HEK293 (cell line): ENCODE measurements around the gene SAMD14.
A peak's percentile ranks its signal among the peaks of the same experiment; 100 is the strongest.

Experiments used
- CTCF ChIA-PET: fragments of 350-600 bp; formaldehyde crosslinking; extraction: SDS; loops from one replicate; lab custom pipeline; 2021; ENCODE audit warnings: antibody characterized with exemption; lab: Yijun Ruan, JAX
- POLR2A ChIA-PET: fragments of 300-600 bp; formaldehyde crosslinking; extraction: SDS; loops from one replicate; lab custom pipeline; 2020; ENCODE audit warnings: antibody characterized with exemption, inconsistent platforms; lab: Yijun Ruan, JAX
- H3K27ac ChIP-seq: fragments of 200-500 bp; sonication (Bioruptor generic); 2 replicates; pipeline ENCODE4 v1.5.1; 2014; ENCODE audit warnings: low read depth, low read length, control low read depth, inconsistent platforms; ENCODE audit errors: extremely low read depth
- H3K36me3 ChIP-seq, 2 experiments: fragments of 200-500 bp in 1 of 2; sonication (Bioruptor generic) in 1 of 2; 1 replicate in 1 of 2; 2 replicates in 1 of 2; pipeline ENCODE4 v1.5.1; 2014 to 2017; ENCODE audit warnings: inconsistent platforms in 2 of 2, low read length in 2 of 2; ENCODE audit not compliant: control insufficient read depth in 2 of 2, insufficient read depth in 1 of 2
- H3K4me1 ChIP-seq: fragments of 200-500 bp; sonication (Bioruptor generic); 2 replicates; pipeline ENCODE4 v1.5.1; 2014; ENCODE audit warnings: mild to moderate bottlenecking, low read length, inconsistent platforms; ENCODE audit not compliant: control insufficient read depth, insufficient read depth
- H3K4me3 ChIP-seq: 2 replicates; pipeline ENCODE4 v1.5.1; 2011; ENCODE audit warnings: low read depth, mild to moderate bottlenecking, control low read depth, low read length, moderate library complexity
- H3K9me3 ChIP-seq: fragments of 200-500 bp; sonication (Bioruptor generic); 2 replicates; pipeline ENCODE4 v1.5.1; 2014; ENCODE audit warnings: low read depth, low read length, inconsistent platforms; ENCODE audit not compliant: control insufficient read depth, insufficient read depth
- MZF1 ChIP-seq: fragments of 450-650 bp; formaldehyde crosslinking; IDR thresholded peaks from 2 replicates; pipeline ENCODE4 v1.5.1; 2017; ENCODE audit warnings: missing biosample characterization, missing genetic modification characterization, borderline replicate concordance
- SP2 ChIP-seq: fragments of 450-650 bp; formaldehyde crosslinking; IDR thresholded peaks from 2 replicates; pipeline ENCODE4 v1.5.1; 2016; ENCODE audit warnings: missing biosample characterization, missing genetic modification characterization
- TCF7L2 ChIP-seq: IDR thresholded peaks from 2 replicates; pipeline ENCODE4 v1.6.1; 2011; ENCODE audit warnings: low read depth, mild to moderate bottlenecking, inconsistent platforms, low read length, moderate library complexity, borderline replicate concordance
- ZBTB8A ChIP-seq: fragments of 450-650 bp; formaldehyde crosslinking; IDR thresholded peaks from 2 replicates; pipeline ENCODE4 v1.5.1; 2016; ENCODE audit warnings: missing biosample characterization, missing genetic modification characterization
- ZNF10 ChIP-seq: fragments of 450-650 bp; formaldehyde crosslinking; IDR thresholded peaks from 2 replicates; pipeline ENCODE4 v1.5.1; 2017; ENCODE audit warnings: missing biosample characterization, missing genetic modification characterization
- ZNF133 ChIP-seq: fragments of 450-650 bp; formaldehyde crosslinking; IDR thresholded peaks from 2 replicates; pipeline ENCODE4 v1.5.1; 2016; ENCODE audit warnings: missing biosample characterization, missing genetic modification characterization
- ZNF184 ChIP-seq: fragments of 450-650 bp; IDR thresholded peaks from 2 replicates; pipeline ENCODE4 v1.5.1; 2018; ENCODE audit warnings: missing biosample characterization, mild to moderate bottlenecking, missing genetic modification characterization
- ZNF24 ChIP-seq: fragments of 450-650 bp; formaldehyde crosslinking; IDR thresholded peaks from 2 replicates; pipeline ENCODE4 v1.5.1; 2016; ENCODE audit warnings: missing biosample characterization, missing genetic modification characterization
- ZNF391 ChIP-seq: fragments of 450-650 bp; formaldehyde crosslinking; IDR thresholded peaks from 2 replicates; pipeline ENCODE4 v1.5.1; 2016; ENCODE audit warnings: low read depth, missing biosample characterization, missing genetic modification characterization, borderline replicate concordance
- ZNF423 ChIP-seq: fragments of 450-650 bp; formaldehyde crosslinking; IDR thresholded peaks from 2 replicates; pipeline ENCODE4 v1.5.1; 2016; ENCODE audit warnings: missing biosample characterization, missing genetic modification characterization
- ZNF48 ChIP-seq: fragments of 450-650 bp; formaldehyde crosslinking; IDR thresholded peaks from 2 replicates; pipeline ENCODE4 v1.5.1; 2016; ENCODE audit warnings: missing biosample characterization, missing genetic modification characterization
- ZNF510 ChIP-seq: fragments of 450-650 bp; formaldehyde crosslinking; IDR thresholded peaks from 2 replicates; pipeline ENCODE4 v1.5.1; 2018; ENCODE audit warnings: mild to moderate bottlenecking, missing genetic modification characterization, missing biosample characterization; ENCODE audit not compliant: insufficient replicate concordance
- ZNF600 ChIP-seq: fragments of 450-650 bp; formaldehyde crosslinking; IDR thresholded peaks from 2 replicates; pipeline ENCODE4 v1.5.1; 2016; ENCODE audit warnings: missing biosample characterization, missing genetic modification characterization
- ZNF624 ChIP-seq: fragments of 450-650 bp; formaldehyde crosslinking; IDR thresholded peaks from 2 replicates; pipeline ENCODE4 v1.5.1; 2017; ENCODE audit warnings: missing biosample characterization, missing genetic modification characterization
- ZNF629 ChIP-seq: fragments of 450-650 bp; formaldehyde crosslinking; IDR thresholded peaks from 2 replicates; pipeline ENCODE4 v1.5.1; 2017; ENCODE audit warnings: missing biosample characterization, missing genetic modification characterization
- ZNF701 ChIP-seq: fragments of 450-650 bp; formaldehyde crosslinking; IDR thresholded peaks from 2 replicates; pipeline ENCODE4 v1.5.1; 2016; ENCODE audit warnings: missing biosample characterization, missing genetic modification characterization
- ZXDB ChIP-seq: fragments of 450-650 bp; formaldehyde crosslinking; IDR thresholded peaks from 2 replicates; pipeline ENCODE4 v1.5.1; 2016; ENCODE audit warnings: missing biosample characterization, missing genetic modification characterization
- TF ChIP-seq, protein P1 (sequence below): fragments of 450-650 bp; formaldehyde crosslinking; IDR thresholded peaks from 2 replicates; pipeline ENCODE4 v1.5.1; 2016; ENCODE audit warnings: missing biosample characterization, missing genetic modification characterization
- TF ChIP-seq, protein P2 (sequence below): fragments of 450-650 bp; formaldehyde crosslinking; IDR thresholded peaks from 2 replicates; pipeline ENCODE4 v1.5.1; 2016; ENCODE audit warnings: missing biosample characterization, missing genetic modification characterization
- TF ChIP-seq, protein P3 (sequence below): fragments of 450-650 bp; formaldehyde crosslinking; IDR thresholded peaks from 2 replicates; pipeline ENCODE4 v1.5.1; 2016; ENCODE audit warnings: missing biosample characterization, missing genetic modification characterization
- TF ChIP-seq, protein P4 (sequence below): fragments of 450-650 bp; formaldehyde crosslinking; IDR thresholded peaks from 2 replicates; pipeline ENCODE4 v1.5.1; 2016; ENCODE audit warnings: missing biosample characterization, missing genetic modification characterization
- TF ChIP-seq, protein P5 (sequence below): fragments of 450-650 bp; formaldehyde crosslinking; IDR thresholded peaks from 2 replicates; pipeline ENCODE4 v1.5.1; 2016; ENCODE audit warnings: missing biosample characterization, missing genetic modification characterization

The SAMD14 gene

DNA sequence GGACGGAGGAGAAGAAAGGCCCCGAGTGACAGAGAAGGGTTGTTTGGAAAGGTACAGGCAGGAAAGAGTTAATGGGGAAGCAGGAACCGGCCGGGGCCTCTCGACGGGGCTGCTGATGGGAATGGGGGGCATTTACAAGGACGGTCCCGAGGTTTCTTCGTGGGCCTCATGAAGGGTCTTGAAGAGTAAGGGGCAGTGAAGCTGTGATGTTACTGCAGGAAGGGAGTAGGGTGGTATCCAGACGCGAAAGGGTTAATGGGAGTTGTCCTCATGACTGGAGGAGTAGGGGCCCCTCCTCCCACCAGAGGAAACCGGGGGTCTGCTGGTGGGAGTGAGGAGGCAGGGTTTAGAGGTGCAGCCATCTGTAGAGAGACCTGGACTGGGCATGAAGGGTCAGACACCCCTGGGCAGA is 34.3 kb downstream of the SAMD14 start (continued):
- TF ChIP-seq, protein P1, sequence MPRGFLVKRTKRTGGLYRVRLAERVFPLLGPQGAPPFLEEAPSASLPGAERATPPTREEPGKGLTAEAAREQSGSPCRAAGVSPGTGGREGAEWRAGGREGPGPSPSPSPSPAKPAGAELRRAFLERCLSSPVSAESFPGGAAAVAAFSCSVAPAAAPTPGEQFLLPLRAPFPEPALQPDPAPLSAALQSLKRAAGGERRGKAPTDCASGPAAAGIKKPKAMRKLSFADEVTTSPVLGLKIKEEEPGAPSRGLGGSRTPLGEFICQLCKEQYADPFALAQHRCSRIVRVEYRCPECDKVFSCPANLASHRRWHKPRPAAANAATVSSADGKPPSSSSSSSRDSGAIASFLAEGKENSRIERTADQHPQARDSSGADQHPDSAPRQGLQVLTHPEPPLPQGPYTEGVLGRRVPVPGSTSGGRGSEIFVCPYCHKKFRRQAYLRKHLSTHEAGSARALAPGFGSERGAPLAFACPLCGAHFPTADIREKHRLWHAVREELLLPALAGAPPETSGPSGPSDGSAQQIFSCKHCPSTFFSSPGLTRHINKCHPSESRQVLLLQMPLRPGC = no peak

DNA sequence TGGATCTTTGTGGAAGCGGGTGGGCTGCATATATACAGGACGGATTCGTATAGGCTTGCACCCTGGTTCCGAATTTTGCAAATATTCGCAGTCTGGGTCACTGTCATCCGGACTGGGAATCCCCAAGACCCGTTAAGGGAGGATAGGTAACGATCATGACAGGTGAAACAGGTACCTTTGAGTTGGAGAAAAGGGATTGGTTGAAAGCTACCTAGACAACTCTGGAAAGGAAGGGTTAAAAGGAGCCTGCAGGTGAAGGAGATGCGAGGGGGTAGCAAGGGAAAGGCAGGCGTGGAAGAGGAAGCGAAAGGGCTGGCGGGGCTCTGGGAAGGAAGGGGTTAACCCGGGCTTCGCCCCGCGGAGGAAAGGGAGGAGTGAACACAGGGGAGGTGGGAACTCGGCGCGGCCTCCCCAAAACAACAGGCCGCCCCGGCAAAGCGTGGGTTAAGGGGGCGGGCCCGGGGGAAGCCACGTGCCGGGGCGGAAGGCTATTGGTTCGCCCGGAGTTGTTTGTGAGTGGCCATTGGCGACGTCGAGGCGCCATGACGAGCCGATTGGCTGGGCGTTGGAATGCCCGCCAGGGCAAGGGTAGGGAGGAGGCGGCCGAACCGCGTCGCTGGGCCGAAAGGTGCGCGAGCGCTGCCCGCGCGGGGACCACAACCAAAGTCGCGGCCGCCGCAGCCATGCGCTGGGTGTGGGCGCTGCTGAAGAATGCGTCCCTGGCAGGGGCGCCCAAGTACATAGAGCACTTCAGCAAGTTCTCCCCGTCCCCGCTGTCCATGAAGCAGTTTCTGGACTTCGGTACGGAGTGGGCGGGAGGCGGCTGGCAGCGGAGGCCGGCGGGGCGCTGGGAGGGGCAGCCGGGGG is 35.0 kb downstream of the SAMD14 start, which contains the start of gene PDK2:
Gene PDK2, plus strand, starts transcription at position 599 of the 867 bp plus-strand sequence. Its CDS starts 85 bp downstream, at position 684.
- Histone ChIP-seq H3K4me3 (peak within 1 kb of the TSS; percentile 85), H3K4me1 (peaks cover 2% of the 10 kb centered on the region; the same call in 1 of the 2 replicates), H3K27ac (peak within 1 kb of the TSS; percentile 45), H3K9me3 (no peaks in the 10 kb centered on the region), H3K36me3 (peaks cover 0 to 27% of the 10 kb centered on the region in 2 experiments; a peak in 1 of 3 replicates)
- ChIA-PET CTCF (interaction anchor here (0.6 to 5.3 kb wide), 84 partner anchors 7 to 737 kb away, joined by 3 to 101 read pairs (median 5); partner anchors contain the start of genes COL1A1, DLX3, ITGA3 and LRRC59), POLR2A (interaction anchor here (0.8 to 2.3 kb wide), 6 partner anchors 17 to 307 kb away, joined by 3 to 12 read pairs (median 4); partner anchors contain the start of genes ITGA3 and KAT7)
- TF ChIP-seq ZNF701 (tag by site-specific recombination) = no peak
- TF ChIP-seq ZNF423 (tag by site-specific recombination) = no peak
- TF ChIP-seq TCF7L2 = no peak
- TF ChIP-seq ZNF391 (tag by site-specific recombination) = peak; percentile 25; the same call in 1 of the 2 replicates
- peak; percentile 71 for TF ChIP-seq ZNF600
- no peak for TF ChIP-seq ZNF48 (tag by site-specific recombination)
- peak; percentile 100 for TF ChIP-seq SP2 (tag by site-specific recombination)
- TF ChIP-seq, protein P2, sequence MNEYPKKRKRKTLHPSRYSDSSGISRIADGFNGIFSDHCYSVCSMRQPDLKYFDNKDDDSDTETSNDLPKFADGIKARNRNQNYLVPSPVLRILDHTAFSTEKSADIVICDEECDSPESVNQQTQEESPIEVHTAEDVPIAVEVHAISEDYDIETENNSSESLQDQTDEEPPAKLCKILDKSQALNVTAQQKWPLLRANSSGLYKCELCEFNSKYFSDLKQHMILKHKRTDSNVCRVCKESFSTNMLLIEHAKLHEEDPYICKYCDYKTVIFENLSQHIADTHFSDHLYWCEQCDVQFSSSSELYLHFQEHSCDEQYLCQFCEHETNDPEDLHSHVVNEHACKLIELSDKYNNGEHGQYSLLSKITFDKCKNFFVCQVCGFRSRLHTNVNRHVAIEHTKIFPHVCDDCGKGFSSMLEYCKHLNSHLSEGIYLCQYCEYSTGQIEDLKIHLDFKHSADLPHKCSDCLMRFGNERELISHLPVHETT (tag by site-specific recombination) = peak; percentile 47; the same call in 1 of the 2 replicates
- TF ChIP-seq, protein P3, sequence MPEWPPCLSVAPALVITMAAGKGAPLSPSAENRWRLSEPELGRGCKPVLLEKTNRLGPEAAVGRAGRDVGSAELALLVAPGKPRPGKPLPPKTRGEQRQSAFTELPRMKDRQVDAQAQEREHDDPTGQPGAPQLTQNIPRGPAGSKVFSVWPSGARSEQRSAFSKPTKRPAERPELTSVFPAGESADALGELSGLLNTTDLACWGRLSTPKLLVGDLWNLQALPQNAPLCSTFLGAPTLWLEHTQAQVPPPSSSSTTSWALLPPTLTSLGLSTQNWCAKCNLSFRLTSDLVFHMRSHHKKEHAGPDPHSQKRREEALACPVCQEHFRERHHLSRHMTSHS (tag by site-specific recombination) = no peak
- TF ChIP-seq ZNF629 = peak; percentile 45; the same call in 1 of the 2 replicates
- TF ChIP-seq, protein P4, sequence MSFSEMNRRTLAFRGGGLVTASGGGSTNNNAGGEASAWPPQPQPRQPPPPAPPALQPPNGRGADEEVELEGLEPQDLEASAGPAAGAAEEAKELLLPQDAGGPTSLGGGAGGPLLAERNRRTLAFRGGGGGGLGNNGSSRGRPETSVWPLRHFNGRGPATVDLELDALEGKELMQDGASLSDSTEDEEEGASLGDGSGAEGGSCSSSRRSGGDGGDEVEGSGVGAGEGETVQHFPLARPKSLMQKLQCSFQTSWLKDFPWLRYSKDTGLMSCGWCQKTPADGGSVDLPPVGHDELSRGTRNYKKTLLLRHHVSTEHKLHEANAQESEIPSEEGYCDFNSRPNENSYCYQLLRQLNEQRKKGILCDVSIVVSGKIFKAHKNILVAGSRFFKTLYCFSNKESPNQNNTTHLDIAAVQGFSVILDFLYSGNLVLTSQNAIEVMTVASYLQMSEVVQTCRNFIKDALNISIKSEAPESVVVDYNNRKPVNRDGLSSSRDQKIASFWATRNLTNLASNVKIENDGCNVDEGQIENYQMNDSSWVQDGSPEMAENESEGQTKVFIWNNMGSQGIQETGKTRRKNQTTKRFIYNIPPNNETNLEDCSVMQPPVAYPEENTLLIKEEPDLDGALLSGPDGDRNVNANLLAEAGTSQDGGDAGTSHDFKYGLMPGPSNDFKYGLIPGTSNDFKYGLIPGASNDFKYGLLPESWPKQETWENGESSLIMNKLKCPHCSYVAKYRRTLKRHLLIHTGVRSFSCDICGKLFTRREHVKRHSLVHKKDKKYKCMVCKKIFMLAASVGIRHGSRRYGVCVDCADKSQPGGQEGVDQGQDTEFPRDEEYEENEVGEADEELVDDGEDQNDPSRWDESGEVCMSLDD (tag by site-specific recombination) = peak; percentile 98
- TF ChIP-seq ZNF624 (tag by site-specific recombination) = no peak
- TF ChIP-seq, protein P5, sequence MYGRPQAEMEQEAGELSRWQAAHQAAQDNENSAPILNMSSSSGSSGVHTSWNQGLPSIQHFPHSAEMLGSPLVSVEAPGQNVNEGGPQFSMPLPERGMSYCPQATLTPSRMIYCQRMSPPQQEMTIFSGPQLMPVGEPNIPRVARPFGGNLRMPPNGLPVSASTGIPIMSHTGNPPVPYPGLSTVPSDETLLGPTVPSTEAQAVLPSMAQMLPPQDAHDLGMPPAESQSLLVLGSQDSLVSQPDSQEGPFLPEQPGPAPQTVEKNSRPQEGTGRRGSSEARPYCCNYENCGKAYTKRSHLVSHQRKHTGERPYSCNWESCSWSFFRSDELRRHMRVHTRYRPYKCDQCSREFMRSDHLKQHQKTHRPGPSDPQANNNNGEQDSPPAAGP (tag by site-specific recombination) = peak; percentile 70
- peak; percentile 62; the same call in 1 of the 2 replicates for TF ChIP-seq ZBTB8A
- TF ChIP-seq ZXDB (tag by site-specific recombination) = peak; percentile 72
- no peak for TF ChIP-seq ZNF133 (tag by site-specific recombination)
- peak; percentile 49 for TF ChIP-seq MZF1 (tag by site-specific recombination)
- peak; percentile 46; the same call in 1 of the 2 replicates for TF ChIP-seq ZNF10 (tag by site-specific recombination)
- TF ChIP-seq ZNF510 (tag by site-specific recombination) = no peak
- TF ChIP-seq ZNF184 (tag by site-specific recombination) = no peak; the same call in 1 of the 2 replicates
- TF ChIP-seq ZNF24 (tag by site-specific recombination) = 0 out of 2 replicates have a peak, but pooled peaks have one; percentile 59
